Measurements from ENCODE around the gene CPNE7.

GRCh38 chr16:89601906-89602272, 26.3 kb downstream of the CPNE7 start:
- no peak for TF ChIP-seq ZNF212 (CRISPR knock-in tag; IDR thresholded peaks at IDR 0.05)
- no peak for TF ChIP-seq E2F4 (CRISPR knock-in tag; IDR thresholded peaks at IDR 0.05; ENCODE audit: low read depth)
- TF ChIP-seq TARDBP (IDR thresholded peaks at IDR 0.05), result no peak
- no peak for TF ChIP-seq HMBOX1 (IDR thresholded peaks at IDR 0.05)
- TF ChIP-seq EP300 (IDR thresholded peaks at IDR 0.05; ENCODE audit: low read length), result no peak
- no peak for TF ChIP-seq ZNF12 (CRISPR knock-in tag; IDR thresholded peaks at IDR 0.05)
- no peak for TF ChIP-seq ZMIZ1 (IDR thresholded peaks at IDR 0.05; ENCODE audit: low read depth in 2 of 2, low read length in 2 of 2)

Data from K562 (cell line).